OCI-LY3 (cell line): ENCODE data around the gene SLC37A4.
"Not testable (repeated sequence)": the region's sequence is repeated elsewhere in the genome, so short reads cannot be mapped to it uniquely, and the experiment has no call there.

ENCODE experiments used
- H2AFZ ChIP-seq: fragments of 200-600, 300-600 bp; shearing (Covaris generic); 2 replicates; pipeline ENCODE4 v1.6.0; 2014; ENCODE audit warnings: antibody characterized with exemption, low read depth, low read length
- H3K27ac ChIP-seq: fragments of 200-600, 300-600 bp; sonication (generic); 2 replicates; pipeline ENCODE4 v1.5.1; 2014; ENCODE audit warnings: mild to moderate bottlenecking, low read length, moderate library complexity, mixed read lengths
- H3K27me3 ChIP-seq: fragments of 200-600, 300-600 bp; sonication (generic); 2 replicates; pipeline ENCODE4 v1.6.1; 2014; ENCODE audit warnings: low read depth, low read length, mixed read lengths
- H3K36me3 ChIP-seq: fragments of 200-600, 300-600 bp; sonication (generic); replicated peaks from 2 replicates; pipeline ENCODE3; 2014; ENCODE audit warnings: low read depth, low read length, mixed read lengths
- H3K4me1 ChIP-seq: fragments of 300-600, 200-600 bp; sonication (generic); 2 replicates; pipeline ENCODE4 v1.6.1; 2014; ENCODE audit warnings: low read length, mixed read lengths
- H3K4me2 ChIP-seq: fragments of 200-600, 300-600 bp; sonication (generic); 2 replicates; pipeline ENCODE4 v1.6.1; 2014; ENCODE audit warnings: low read length, mixed read lengths
- H3K4me3 ChIP-seq: fragments of 300-600, 200-600 bp; sonication (generic); 2 replicates; pipeline ENCODE4 v1.5.1; 2014; ENCODE audit warnings: antibody characterized with exemption, mild to moderate bottlenecking, low read length, moderate library complexity
- H3K79me2 ChIP-seq: fragments of 300-600, 200-600 bp; shearing (Covaris generic); 2 replicates; pipeline ENCODE4 v1.6.1; 2014; ENCODE audit warnings: mild to moderate bottlenecking, low read length, mixed read lengths
- H3K9ac ChIP-seq: fragments of 300-600, 200-600 bp; shearing (Covaris generic); 2 replicates; pipeline ENCODE4 v1.6.0; 2014; ENCODE audit warnings: mild to moderate bottlenecking, low read length, moderate library complexity
- H3K9me3 ChIP-seq: fragments of 200-600, 300-600 bp; shearing (Covaris generic); 2 replicates; pipeline ENCODE4 v1.6.1; 2014; ENCODE audit warnings: low read length, mixed read lengths; ENCODE audit not compliant: insufficient read depth
- H4K20me1 ChIP-seq: fragments of 200-600, 300-600 bp; sonication (generic); 2 replicates; pipeline ENCODE4 v1.6.1; 2016; ENCODE audit warnings: low read length, mixed read lengths; ENCODE audit not compliant: insufficient read depth
- EZH2phosphoT487 ChIP-seq: fragments of 200-600 bp; shearing (Covaris generic); IDR thresholded peaks from 2 replicates; pipeline ENCODE4 v1.6.1; 2018; ENCODE audit warnings: antibody characterized with exemption, mixed run types, low read depth
- TF ChIP-seq, protein P1 (sequence below): fragments of 200-600, 300-600 bp; sonication (generic); IDR thresholded peaks from 2 replicates; pipeline ENCODE4 v1.5.1; 2014; ENCODE audit warnings: antibody characterized with exemption, low read length, low read depth

Gene SLC37A4

GRCh38 chr11:119065369-119065768 is 34.7 kb upstream of the SLC37A4 start:
- Histone ChIP-seq H3K79me2 (peaks cover 20% of the 10 kb centered on the region), H2AFZ (no peak overlapping the region), H3K27ac (no peak overlapping the region), H3K9me3 (no peaks in the 10 kb centered on the region), H4K20me1 (no peaks in the 10 kb centered on the region), H3K4me1 (peaks cover 6% of the 10 kb centered on the region), H3K27me3 (no peaks in the 10 kb centered on the region), H3K9ac (no peak overlapping the region), H3K4me2 (no peak overlapping the region), H3K36me3 (no peaks in the 10 kb centered on the region), H3K4me3 (no peak overlapping the region)
- no peak for TF ChIP-seq EZH2phosphoT487
- TF ChIP-seq, protein P1, sequence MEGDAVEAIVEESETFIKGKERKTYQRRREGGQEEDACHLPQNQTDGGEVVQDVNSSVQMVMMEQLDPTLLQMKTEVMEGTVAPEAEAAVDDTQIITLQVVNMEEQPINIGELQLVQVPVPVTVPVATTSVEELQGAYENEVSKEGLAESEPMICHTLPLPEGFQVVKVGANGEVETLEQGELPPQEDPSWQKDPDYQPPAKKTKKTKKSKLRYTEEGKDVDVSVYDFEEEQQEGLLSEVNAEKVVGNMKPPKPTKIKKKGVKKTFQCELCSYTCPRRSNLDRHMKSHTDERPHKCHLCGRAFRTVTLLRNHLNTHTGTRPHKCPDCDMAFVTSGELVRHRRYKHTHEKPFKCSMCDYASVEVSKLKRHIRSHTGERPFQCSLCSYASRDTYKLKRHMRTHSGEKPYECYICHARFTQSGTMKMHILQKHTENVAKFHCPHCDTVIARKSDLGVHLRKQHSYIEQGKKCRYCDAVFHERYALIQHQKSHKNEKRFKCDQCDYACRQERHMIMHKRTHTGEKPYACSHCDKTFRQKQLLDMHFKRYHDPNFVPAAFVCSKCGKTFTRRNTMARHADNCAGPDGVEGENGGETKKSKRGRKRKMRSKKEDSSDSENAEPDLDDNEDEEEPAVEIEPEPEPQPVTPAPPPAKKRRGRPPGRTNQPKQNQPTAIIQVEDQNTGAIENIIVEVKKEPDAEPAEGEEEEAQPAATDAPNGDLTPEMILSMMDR = peak; percentile 56

DNA sequence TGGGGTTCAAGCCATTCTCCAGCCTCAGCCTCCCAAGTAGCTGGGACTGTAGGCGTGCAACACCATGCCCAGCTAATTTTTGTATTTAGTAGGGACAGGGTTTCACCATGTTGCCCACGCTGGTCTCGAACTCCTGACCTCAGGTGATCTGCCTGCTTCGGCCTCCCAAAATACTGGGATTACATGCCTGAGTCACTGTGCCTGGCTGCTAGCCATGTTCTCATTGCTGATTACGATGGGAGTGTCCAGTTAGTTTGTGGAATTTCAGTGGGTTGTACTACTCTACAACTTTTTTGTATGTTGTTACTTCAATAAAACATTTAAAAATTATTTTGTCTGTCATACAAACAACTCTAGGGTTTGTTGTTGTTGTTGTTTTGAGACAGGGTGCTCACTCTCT is 32.1 kb upstream of the SLC37A4 start:
- TF ChIP-seq EZH2phosphoT487 = no peak
- TF ChIP-seq, protein P1 = no peak
- H4K20me1 ChIP-seq = no peaks in the 10 kb centered on the region
- no peak overlapping the region for H3K4me3 ChIP-seq
- H3K79me2 ChIP-seq = peaks cover 13% of the 10 kb centered on the region
- no peak overlapping the region for H3K4me2 ChIP-seq
- no peaks in the 10 kb centered on the region for H3K9me3 ChIP-seq
- H2AFZ ChIP-seq = no peak overlapping the region
- H3K36me3 ChIP-seq = no peaks in the 10 kb centered on the region
- H3K27me3 ChIP-seq = no peaks in the 10 kb centered on the region
- H3K9ac ChIP-seq = no peak overlapping the region
- peaks cover 12% of the 10 kb centered on the region for H3K4me1 ChIP-seq
- no peak overlapping the region for H3K27ac ChIP-seq

DNA sequence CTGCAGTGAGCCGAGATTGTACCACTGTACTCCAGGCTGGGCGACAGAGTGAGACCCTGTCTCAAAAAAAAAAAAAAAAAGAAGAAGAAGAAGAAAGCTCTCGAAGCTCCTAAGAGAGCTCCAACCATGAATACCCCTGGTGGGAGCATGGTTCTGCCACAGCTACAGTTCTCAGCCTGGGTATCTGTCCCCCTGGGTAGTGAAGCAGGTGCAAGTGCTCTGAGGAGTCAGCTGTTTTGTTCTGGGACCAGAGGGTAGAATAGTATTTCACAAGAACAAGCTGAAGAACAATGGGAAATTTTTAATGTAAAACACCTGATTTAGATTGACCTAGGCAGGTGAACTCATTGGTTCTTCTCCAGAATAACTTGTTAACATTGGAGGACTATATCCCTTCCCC is 30.6 kb upstream of the SLC37A4 start:
- no peak overlapping the region for H3K4me3 ChIP-seq
- no peak overlapping the region for H2AFZ ChIP-seq
- H3K9ac ChIP-seq = no peak overlapping the region
- peaks cover 18% of the 10 kb centered on the region for H3K79me2 ChIP-seq
- no peaks in the 10 kb centered on the region for H3K36me3 ChIP-seq
- no peaks in the 10 kb centered on the region for H4K20me1 ChIP-seq
- TF ChIP-seq EZH2phosphoT487 = no peak
- TF ChIP-seq, protein P1 = no peak
- no peaks in the 10 kb centered on the region for H3K9me3 ChIP-seq
- no peaks in the 10 kb centered on the region for H3K27me3 ChIP-seq
- no peak overlapping the region for H3K27ac ChIP-seq
- no peak overlapping the region for H3K4me2 ChIP-seq
- H3K4me1 ChIP-seq = peaks cover 7% of the 10 kb centered on the region

DNA sequence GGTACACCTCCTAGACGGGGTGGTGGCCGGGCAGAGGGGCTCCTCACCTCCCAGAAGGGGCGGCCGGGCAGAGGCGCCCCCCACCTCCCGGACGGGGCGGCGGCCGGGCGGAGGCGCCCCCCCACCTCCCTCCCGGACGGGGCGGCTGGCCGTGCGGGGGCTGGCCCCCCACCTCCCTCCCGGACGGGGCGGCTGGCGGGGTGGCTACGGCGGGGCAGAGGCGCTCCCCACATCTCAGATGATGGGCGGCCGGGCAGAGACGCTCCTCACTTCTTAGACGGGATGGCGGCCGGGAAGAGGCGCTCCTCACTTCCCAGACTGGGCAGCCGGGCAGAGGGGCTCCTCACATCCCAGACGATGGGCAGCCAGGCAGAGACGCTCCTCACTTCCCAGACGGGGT is 28.5 kb upstream of the SLC37A4 start:
- not testable (repeated sequence) for H2AFZ ChIP-seq, H3K27me3 ChIP-seq, H4K20me1 ChIP-seq, H3K9ac ChIP-seq, H3K4me3 ChIP-seq, H3K27ac ChIP-seq, H3K9me3 ChIP-seq, H3K4me2 ChIP-seq
- Histone ChIP-seq H3K36me3 (peaks cover 14% of the 10 kb centered on the region), H3K4me1 (peaks cover 18% of the 10 kb centered on the region), H3K79me2 (peaks cover 38% of the 10 kb centered on the region)
